Measurements from ENCODE around the gene MAGI2. TPM values are rescaled to one million over a fixed set of nuclear protein-coding genes. Genes with fewer than 3 reads are reported as not detected.
A peak's percentile ranks its signal among the peaks of the same experiment; 100 is the strongest.
"Not testable (repeated sequence)": the region's sequence is repeated elsewhere in the genome, so short reads cannot be mapped to it uniquely, and the experiment has no call there.

The MAGI2 gene
- total RNA-seq, 1 experiment from 2014 or later = 0.25 TPM

- H3K27me3 ChIP-seq (replicated peaks; ENCODE audit: control insufficient read depth, insufficient read depth, low read length) = no peaks in the 10 kb centered on the region
- H3K27ac Mint-ChIP-seq (ENCODE audit: unreplicated experiment) = no peak overlapping the region
- no peak overlapping the region for H3K4me3 Mint-ChIP-seq (ENCODE audit: unreplicated experiment)
- no peaks in the 10 kb centered on the region for H3K4me1 ChIP-seq
- TF ChIP-seq CTCF (IDR thresholded peaks at IDR 0.05; ENCODE audit: insufficient read depth in 1 of 2, low read depth in 1 of 2, low read length in 1 of 2, severe bottlenecking in 1 of 2, unreplicated experiment in 1 of 2) = no peak
- H3K36me3 Mint-ChIP-seq (ENCODE audit: insufficient read depth, unreplicated experiment) = no peaks in the 10 kb centered on the region
- no peaks in the 10 kb centered on the region for H3K4me1 Mint-ChIP-seq (ENCODE audit: low read depth, unreplicated experiment)
- intact Hi-C loops (cut with micrococcal nuclease; ENCODE audit: unreplicated experiment) = no loop called here
- ChIA-PET POLR2A (no interaction called here), CTCF (no interaction called here)
- no peak overlapping the region for H3K4me3 ChIP-seq (ENCODE audit: low read depth, low read length)
- no peaks in the 10 kb centered on the region for H3K27me3 Mint-ChIP-seq (ENCODE audit: insufficient read depth, unreplicated experiment)
- no TSS peak for BruUV-seq (replicated peaks)
- H3K9me3 Mint-ChIP-seq (ENCODE audit: unreplicated experiment) = no peaks in the 10 kb centered on the region
- no peaks in the 10 kb centered on the region for H3K36me3 ChIP-seq (ENCODE audit: control insufficient read depth, insufficient read depth, low read length)
- no peaks in the 10 kb centered on the region for H3K9me3 ChIP-seq
- no peak for DNase-seq
These were observed 1450.8 kb downstream of the MAGI2 start for GRCh38 chr7:78002715-78003114.

GRCh38 chr7:78002021-78002420 is 1451.4 kb downstream of the MAGI2 start:
- H3K27me3 ChIP-seq (replicated peaks; ENCODE audit: control insufficient read depth, insufficient read depth, low read length) = no peaks in the 10 kb centered on the region
- Mint-ChIP-seq H3K4me3 (ENCODE audit: unreplicated experiment) (no peak overlapping the region), H3K27ac (ENCODE audit: unreplicated experiment) (no peak overlapping the region), H3K27me3 (ENCODE audit: insufficient read depth, unreplicated experiment) (no peaks in the 10 kb centered on the region), H3K4me1 (ENCODE audit: low read depth, unreplicated experiment) (no peaks in the 10 kb centered on the region), H3K36me3 (ENCODE audit: insufficient read depth, unreplicated experiment) (no peaks in the 10 kb centered on the region), H3K9me3 (ENCODE audit: unreplicated experiment) (no peaks in the 10 kb centered on the region)
- H3K4me3 ChIP-seq (ENCODE audit: low read depth, low read length) = no peak overlapping the region
- DNase-seq = no peak
- no peaks in the 10 kb centered on the region for H3K36me3 ChIP-seq (ENCODE audit: control insufficient read depth, insufficient read depth, low read length)
- ChIA-PET CTCF (no interaction called here), POLR2A (no interaction called here)
- intact Hi-C loops (cut with micrococcal nuclease; ENCODE audit: unreplicated experiment) = no loop called here
- TF ChIP-seq CTCF (IDR thresholded peaks at IDR 0.05; ENCODE audit: insufficient read depth in 1 of 2, low read depth in 1 of 2, low read length in 1 of 2, severe bottlenecking in 1 of 2, unreplicated experiment in 1 of 2) = no peak
- BruUV-seq (replicated peaks) = no TSS peak
- no peaks in the 10 kb centered on the region for H3K9me3 ChIP-seq
- H3K4me1 ChIP-seq = no peaks in the 10 kb centered on the region

GRCh38 chr7:77999168-77999567 is 1454.3 kb downstream of the MAGI2 start:
- H3K27ac Mint-ChIP-seq (ENCODE audit: unreplicated experiment); POLR2A ChIA-PET; H3K9me3 ChIP-seq; H3K9me3 Mint-ChIP-seq (ENCODE audit: unreplicated experiment); H3K36me3 Mint-ChIP-seq (ENCODE audit: insufficient read depth, unreplicated experiment); intact Hi-C loops (cut with micrococcal nuclease; ENCODE audit: unreplicated experiment); H3K27me3 Mint-ChIP-seq (ENCODE audit: insufficient read depth, unreplicated experiment); H3K4me1 Mint-ChIP-seq (ENCODE audit: low read depth, unreplicated experiment); H3K4me3 Mint-ChIP-seq (ENCODE audit: unreplicated experiment); DNase-seq; CTCF ChIA-PET; H3K36me3 ChIP-seq (ENCODE audit: control insufficient read depth, insufficient read depth, low read length); H3K4me1 ChIP-seq; H3K4me3 ChIP-seq (ENCODE audit: low read depth, low read length); H3K27me3 ChIP-seq (replicated peaks; ENCODE audit: control insufficient read depth, insufficient read depth, low read length); BruUV-seq (replicated peaks): not testable (repeated sequence)

GRCh38 chr7:77995717-77996116 is 1457.8 kb downstream of the MAGI2 start:
- Histone ChIP-seq H3K27me3 (replicated peaks; ENCODE audit: control insufficient read depth, insufficient read depth, low read length) (no peaks in the 10 kb centered on the region), H3K9me3 (no peaks in the 10 kb centered on the region), H3K36me3 (ENCODE audit: control insufficient read depth, insufficient read depth, low read length) (no peaks in the 10 kb centered on the region), H3K4me3 (ENCODE audit: low read depth, low read length) (no peak overlapping the region), H3K4me1 (no peaks in the 10 kb centered on the region)
- intact Hi-C loops (cut with micrococcal nuclease; ENCODE audit: unreplicated experiment) = no loop called here
- ChIA-PET CTCF (interaction anchor here (0.7 kb wide), 1 partner anchor 25 kb away, joined by 3 read pairs; no protein-coding TSS in a partner anchor), POLR2A (no interaction called here)
- no peaks in the 10 kb centered on the region for H3K27me3 Mint-ChIP-seq (ENCODE audit: insufficient read depth, unreplicated experiment)
- no peak overlapping the region for H3K4me3 Mint-ChIP-seq (ENCODE audit: unreplicated experiment)
- H3K27ac Mint-ChIP-seq (ENCODE audit: unreplicated experiment) = no peak overlapping the region
- no peaks in the 10 kb centered on the region for H3K4me1 Mint-ChIP-seq (ENCODE audit: low read depth, unreplicated experiment)
- no peaks in the 10 kb centered on the region for H3K36me3 Mint-ChIP-seq (ENCODE audit: insufficient read depth, unreplicated experiment)
- BruUV-seq (replicated peaks) = no TSS peak
- DNase-seq = peak in 1 of 2 experiments; percentile 22
- peak; percentile 40 to 47 for TF ChIP-seq CTCF (IDR thresholded peaks at IDR 0.05; ENCODE audit: insufficient read depth in 1 of 2, low read depth in 1 of 2, low read length in 1 of 2, severe bottlenecking in 1 of 2, unreplicated experiment in 1 of 2)
- no peaks in the 10 kb centered on the region for H3K9me3 Mint-ChIP-seq (ENCODE audit: unreplicated experiment)
